GM20000 (cell line): Measurements from ENCODE around the gene CDADC1.

Source experiments
- DNase-seq: peaks from one replicate; pipeline ENCODE4 v3.0.0; 2012; ENCODE audit warnings: low spot score
- TF ChIP-seq, protein P1 (sequence below): IDR thresholded peaks from 2 replicates; pipeline ENCODE4 v1.5.1; 2012; ENCODE audit warnings: mild to moderate bottlenecking, control low read depth; ENCODE audit errors: extremely low read depth, missing control alignments

Gene CDADC1

DNA sequence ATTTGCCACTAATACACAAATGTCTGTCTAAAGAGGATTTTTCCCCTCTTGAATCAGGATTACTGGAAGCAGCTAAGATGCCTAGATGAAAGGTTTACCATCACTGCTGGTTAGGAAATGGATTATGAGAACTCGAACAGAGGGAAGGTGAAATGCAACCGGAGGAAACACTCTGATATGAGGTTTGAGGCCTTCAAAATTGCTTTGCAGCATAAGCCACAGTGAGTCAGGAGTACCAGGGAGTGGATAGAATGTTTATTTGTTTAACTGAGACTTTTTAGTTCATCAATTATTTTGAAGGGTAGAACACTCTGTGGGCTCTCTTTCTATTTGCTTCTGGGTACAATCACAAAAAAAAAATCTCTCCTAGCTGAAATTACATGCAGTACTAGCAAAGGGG, 18.1 kb downstream of the CDADC1 start:
- no peak for DNase-seq
- TF ChIP-seq, protein P1, sequence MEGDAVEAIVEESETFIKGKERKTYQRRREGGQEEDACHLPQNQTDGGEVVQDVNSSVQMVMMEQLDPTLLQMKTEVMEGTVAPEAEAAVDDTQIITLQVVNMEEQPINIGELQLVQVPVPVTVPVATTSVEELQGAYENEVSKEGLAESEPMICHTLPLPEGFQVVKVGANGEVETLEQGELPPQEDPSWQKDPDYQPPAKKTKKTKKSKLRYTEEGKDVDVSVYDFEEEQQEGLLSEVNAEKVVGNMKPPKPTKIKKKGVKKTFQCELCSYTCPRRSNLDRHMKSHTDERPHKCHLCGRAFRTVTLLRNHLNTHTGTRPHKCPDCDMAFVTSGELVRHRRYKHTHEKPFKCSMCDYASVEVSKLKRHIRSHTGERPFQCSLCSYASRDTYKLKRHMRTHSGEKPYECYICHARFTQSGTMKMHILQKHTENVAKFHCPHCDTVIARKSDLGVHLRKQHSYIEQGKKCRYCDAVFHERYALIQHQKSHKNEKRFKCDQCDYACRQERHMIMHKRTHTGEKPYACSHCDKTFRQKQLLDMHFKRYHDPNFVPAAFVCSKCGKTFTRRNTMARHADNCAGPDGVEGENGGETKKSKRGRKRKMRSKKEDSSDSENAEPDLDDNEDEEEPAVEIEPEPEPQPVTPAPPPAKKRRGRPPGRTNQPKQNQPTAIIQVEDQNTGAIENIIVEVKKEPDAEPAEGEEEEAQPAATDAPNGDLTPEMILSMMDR = no peak

DNA sequence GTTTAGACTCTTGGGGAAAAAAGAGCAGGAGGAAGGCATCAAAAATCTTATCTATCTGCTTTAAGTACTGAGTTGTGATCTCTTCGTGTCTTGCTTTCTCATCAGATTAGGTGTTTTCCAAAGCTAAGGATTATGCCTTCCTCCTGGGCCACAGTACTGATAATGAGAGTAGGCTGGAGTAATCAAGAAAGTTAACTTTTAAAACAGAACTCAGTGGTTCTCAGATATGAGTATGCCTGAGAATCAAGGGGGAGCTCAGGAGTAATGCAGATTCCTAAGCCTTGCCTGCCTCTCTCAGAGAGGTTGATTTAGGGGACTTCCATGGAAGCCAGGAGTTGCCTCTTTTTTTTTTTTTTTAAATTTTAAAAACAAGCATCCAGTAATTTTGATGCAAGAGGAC, 23.5 kb downstream of the CDADC1 start:
- TF ChIP-seq, protein P1 = no peak

DNA sequence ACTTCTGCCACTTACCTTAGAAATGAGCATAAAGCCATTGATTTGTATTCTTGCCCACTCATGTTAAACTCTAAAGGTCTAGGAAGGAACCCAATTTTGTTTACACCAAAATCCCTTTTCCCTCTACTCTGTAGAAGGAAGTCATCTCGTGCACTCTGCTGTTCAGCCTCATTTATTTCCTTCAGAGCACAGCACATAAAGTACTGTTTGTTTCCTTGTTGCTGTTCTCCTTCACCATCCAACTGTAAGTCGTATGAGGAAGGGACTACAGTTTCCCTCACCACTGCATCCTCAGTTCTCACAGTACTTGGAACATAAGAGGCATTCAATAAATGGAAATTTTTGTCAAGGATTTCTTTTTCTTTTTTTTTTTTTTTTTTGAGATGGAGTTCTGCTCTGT, 24.6 kb downstream of the CDADC1 start:
- no peak for DNase-seq
- TF ChIP-seq, protein P1 = no peak

More for the DNA sequence above, 23.5 kb downstream of the CDADC1 start:
- peak; percentile 5 for DNase-seq

DNA sequence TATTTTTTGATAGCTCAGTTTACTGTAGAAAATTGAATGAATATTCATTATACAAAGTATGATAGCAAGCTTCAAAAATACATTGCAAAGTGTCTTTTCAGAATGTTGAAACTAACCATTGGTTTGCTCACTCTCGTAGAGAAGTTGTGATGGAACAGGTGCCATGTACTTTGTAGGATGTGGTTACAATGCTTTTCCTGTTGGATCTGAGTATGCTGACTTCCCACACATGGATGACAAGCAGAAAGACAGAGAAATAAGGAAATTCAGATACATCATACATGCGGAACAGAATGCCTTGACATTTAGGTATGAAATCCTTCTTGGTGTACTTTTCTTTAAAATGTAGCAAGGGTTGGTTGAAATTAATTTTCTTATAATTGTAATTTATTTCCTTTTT, 30.5 kb downstream of the CDADC1 start:
- DNase-seq = no peak
- TF ChIP-seq, protein P1 = no peak

DNA sequence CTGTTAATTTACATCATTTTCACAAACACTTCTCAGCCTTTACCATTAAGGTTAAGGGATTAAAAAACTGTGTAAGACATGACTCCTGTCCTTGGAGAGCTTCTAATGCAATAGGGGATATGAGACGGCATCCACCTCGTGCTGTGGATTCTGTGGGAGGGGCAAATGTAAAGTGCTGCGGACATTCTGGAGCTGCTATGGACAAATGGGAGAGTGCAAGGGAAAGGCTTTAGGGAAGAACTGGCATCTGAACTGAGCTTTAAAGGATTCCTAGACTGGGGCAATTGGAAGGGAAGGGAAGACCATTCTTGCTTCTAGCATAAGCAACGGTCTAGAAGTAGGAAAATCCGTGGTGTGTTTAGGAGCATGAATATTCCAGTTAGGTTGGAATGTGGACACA, 31.4 kb downstream of the CDADC1 start:
- TF ChIP-seq, protein P1 = no peak
- DNase-seq = no peak

DNA sequence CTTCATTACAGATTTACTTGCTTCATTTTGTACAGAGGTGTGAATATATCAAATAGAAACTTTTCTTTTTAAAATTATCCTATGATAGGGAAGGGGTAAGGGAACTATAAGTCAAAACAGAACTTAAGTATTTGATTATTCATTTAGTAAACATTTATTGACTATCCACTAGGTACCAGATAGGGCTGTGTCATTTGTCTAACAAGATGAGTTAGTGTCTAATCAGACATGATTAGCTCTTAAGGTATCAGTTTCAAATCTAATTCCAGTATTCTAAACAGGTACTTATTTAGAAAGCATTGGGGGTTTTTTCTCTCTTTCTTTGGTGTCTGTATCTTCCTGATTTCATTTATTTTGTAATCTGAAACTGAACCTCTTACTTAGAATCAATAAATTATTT, 32.2 kb downstream of the CDADC1 start:
- DNase-seq = no peak
- TF ChIP-seq, protein P1 = no peak

DNA sequence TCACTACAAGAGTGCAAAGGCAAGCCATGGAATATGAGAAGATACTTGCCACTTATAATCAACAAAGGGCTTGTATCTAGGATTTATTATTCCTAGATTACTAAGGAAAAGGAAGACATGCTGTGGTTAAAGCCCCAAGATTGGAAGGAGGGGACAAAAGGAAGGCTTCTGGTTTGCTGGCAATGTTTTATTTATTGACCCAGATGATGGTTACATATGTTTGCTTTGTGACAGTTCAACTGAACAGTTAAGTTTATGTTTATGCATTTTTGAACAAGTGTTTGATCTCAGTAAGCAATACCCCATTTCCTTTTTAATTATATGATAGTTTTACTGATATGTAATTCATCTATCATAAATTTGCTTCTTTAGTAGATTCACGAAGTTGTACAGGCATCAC, 40.3 kb downstream of the CDADC1 start:
- DNase-seq = no peak
- TF ChIP-seq, protein P1 = no peak
